ENCODE results near the gene PERCC1. TPM values are rescaled to one million over a fixed set of nuclear protein-coding genes. Genes with fewer than 3 reads are reported as not detected.
"Not testable (repeated sequence)": the region's sequence is repeated elsewhere in the genome, so short reads cannot be mapped to it uniquely, and the experiment has no call there.

PERCC1 gene
- total RNA-seq, 6 donors from 2014 or later: 0.27 to 2.2 TPM; not detected in 4

- WGBS, 2 donors: 86 to 89% methylated on average over 6 to 14 of the region's 14 CpGs
- DNase-seq (peak in 1 of 2 donors; percentile 51), ATAC-seq (ENCODE audit: low FRiP score in 2 of 2) (no peak)
- Histone ChIP-seq H3K27me3 (no peaks in the 10 kb centered on the region), H3K36me3 (peaks cover 0 to 25% (median 7%) of the 10 kb centered on the region in 4 donors), H3K9me3 (no peaks in the 10 kb centered on the region), H3K27ac (no peak overlapping the region), H3K4me1 (peaks cover 0 to 31% (median 18%) of the 10 kb centered on the region in 4 donors), H3K4me3 (no peak overlapping the region)
- no peak for TF ChIP-seq EP300 (IDR thresholded peaks at IDR 0.05)
- no peak for TF ChIP-seq POLR2A (IDR thresholded peaks at IDR 0.05)
- TF ChIP-seq POLR2AphosphoS5 (IDR thresholded peaks at IDR 0.05): no peak
- no peak for TF ChIP-seq CTCF (IDR thresholded peaks at IDR 0.05)
Measured at GRCh38 chr16:1466968-1467521, 36.2 kb downstream of the PERCC1 start.

GRCh38 chr16:1468426-1468810 is 37.5 kb downstream of the PERCC1 start:
- no peak overlapping the region for H3K4me3 ChIP-seq
- DNase-seq: peak in 1 of 2 donors; percentile 53
- no peak overlapping the region for H3K27ac ChIP-seq
- peaks cover under 1 to 45% (median 19%) of the 10 kb centered on the region in 4 donors for H3K4me1 ChIP-seq
- H3K9me3 ChIP-seq: no peaks in the 10 kb centered on the region
- 89 to 91% methylated on average over 22 of the region's 22 CpGs for WGBS, 2 donors
- no peak for ATAC-seq (ENCODE audit: low FRiP score in 2 of 2)
- no peaks in the 10 kb centered on the region for H3K27me3 ChIP-seq
- TF ChIP-seq EP300 (IDR thresholded peaks at IDR 0.05): no peak
- TF ChIP-seq POLR2A (IDR thresholded peaks at IDR 0.05): no peak
- no peak for TF ChIP-seq CTCF (IDR thresholded peaks at IDR 0.05)
- no peak for TF ChIP-seq POLR2AphosphoS5 (IDR thresholded peaks at IDR 0.05)
- H3K36me3 ChIP-seq: peaks cover 0 to 22% (median 3%) of the 10 kb centered on the region in 4 donors

GRCh38 chr16:1469141-1469540 is 38.3 kb downstream of the PERCC1 start:
- DNase-seq; H3K27me3 ChIP-seq; H3K9me3 ChIP-seq; H3K4me3 ChIP-seq; ATAC-seq (ENCODE audit: low FRiP score in 2 of 2): not testable (repeated sequence)
- peak overlapping the region in 2 of 4 donors; percentile 74 to 80 for H3K27ac ChIP-seq
- H3K36me3 ChIP-seq: peaks cover 0 to 15% (median 1%) of the 10 kb centered on the region in 4 donors
- H3K4me1 ChIP-seq: peaks cover 8 to 52% (median 26%) of the 10 kb centered on the region in 4 donors
- WGBS, 2 donors: 70 to 80% methylated on average over 5 of the region's 5 CpGs

GRCh38 chr16:1469693-1470201 is 38.9 kb downstream of the PERCC1 start:
- peaks cover 10 to 56% (median 29%) of the 10 kb centered on the region in 4 donors for H3K4me1 ChIP-seq
- peaks cover 0 to 9% (median 0%) of the 10 kb centered on the region in 4 donors for H3K36me3 ChIP-seq
- ATAC-seq (ENCODE audit: low FRiP score in 2 of 2) (peak; percentile 48 to 53), DNase-seq (peak; percentile 44 to 61)
- H3K4me3 ChIP-seq: peak overlapping the region in 3 of 4 donors; percentile 4 to 21 (median 16)
- TF ChIP-seq POLR2A (IDR thresholded peaks at IDR 0.05) (no peak), EP300 (IDR thresholded peaks at IDR 0.05) (no peak), POLR2AphosphoS5 (IDR thresholded peaks at IDR 0.05) (no peak), CTCF (IDR thresholded peaks at IDR 0.05) (no peak)
- H3K27ac ChIP-seq: peak overlapping the region; percentile 65 to 80 (median 74)
- H3K9me3 ChIP-seq: no peaks in the 10 kb centered on the region
- 61 to 76% methylated on average over 20 of the region's 20 CpGs for WGBS, 2 donors
- no peaks in the 10 kb centered on the region for H3K27me3 ChIP-seq

- ATAC-seq (ENCODE audit: low FRiP score in 2 of 2): peak; percentile 52 to 73
- Histone ChIP-seq H3K4me1 (peaks cover 13 to 62% (median 32%) of the 10 kb centered on the region in 4 donors), H3K4me3 (no peak overlapping the region), H3K27ac (peak overlapping the region; percentile 65 to 80 (median 74)), H3K9me3 (no peaks in the 10 kb centered on the region), H3K36me3 (peaks cover 0 to 4% (median 0%) of the 10 kb centered on the region in 4 donors), H3K27me3 (no peaks in the 10 kb centered on the region)
- no peak for TF ChIP-seq EP300 (IDR thresholded peaks at IDR 0.05)
- peak in 1 of 4 donors; percentile 64 for TF ChIP-seq POLR2A (IDR thresholded peaks at IDR 0.05)
- TF ChIP-seq POLR2AphosphoS5 (IDR thresholded peaks at IDR 0.05): peak in 1 of 2 donors; percentile 29
- peak in 1 of 6 experiments; percentile 8 for TF ChIP-seq CTCF (IDR thresholded peaks at IDR 0.05)
- 24 to 58% methylated on average over 4 to 14 of the region's 14 CpGs for WGBS, 2 donors
- DNase-seq: peak; percentile 77 to 85
Measured at GRCh38 chr16:1470481-1471251, 39.8 kb downstream of the PERCC1 start.
